Spinal cord (tissue), 10 donors: ENCODE results near the gene TICRR. TPM values are rescaled to one million over a fixed set of nuclear protein-coding genes. Genes with fewer than 3 reads are reported as not detected.

Experiments
- DNase-seq, 6 donors: peaks; one replicate each; pipeline versions ENCODE4 v3.0.0 to v3.0.0-alpha.2; 2013 to 2015; ENCODE audit warnings: low spot score in 6 of 6, low read depth in 4 of 6
- H3K27ac ChIP-seq: one replicate; pipeline ENCODE4 v1.5.1; 2013; ENCODE audit warnings: low read depth, low read length, control low read depth
- H3K27me3 ChIP-seq: one replicate; pipeline ENCODE4 v1.6.1; 2013; ENCODE audit warnings: low read length; ENCODE audit not compliant: control insufficient read depth, insufficient read depth
- H3K36me3 ChIP-seq: one replicate; pipeline ENCODE4 v1.6.1; 2013; ENCODE audit warnings: low read length; ENCODE audit not compliant: control insufficient read depth, insufficient read depth
- H3K4me1 ChIP-seq: one replicate; pipeline ENCODE4 v1.6.1; 2013; ENCODE audit warnings: low read length; ENCODE audit not compliant: control insufficient read depth, insufficient read depth
- H3K4me3 ChIP-seq: one replicate; pipeline ENCODE4 v1.5.1; 2013; ENCODE audit warnings: low read depth, low read length, control low read depth
- H3K9me3 ChIP-seq: one replicate; pipeline ENCODE4 v1.6.1; 2013; ENCODE audit warnings: low read length; ENCODE audit not compliant: control insufficient read depth, insufficient read depth
- WGBS: methylation state at CpG from one replicate; pipeline ENCODE4 v1.1.5; 2013; ENCODE audit warnings: missing lambda C conversion rate; ENCODE audit not compliant: insufficient coverage; 5-methylcytosine and 5-hydroxymethylcytosine counted together
- polyA plus RNA-seq, 2 donors: library from polyadenylated mRNA; unstranded; fragments of 120-200 nt; gene quantifications; one replicate each; pipeline ENCODE4 v1.2.1, GENCODE V29; 2013; ENCODE audit not compliant: insufficient read length in 2 of 2
- total RNA-seq, 2 donors: library from RNA; depleted of rRNA in 1 of 2; stranded (reverse); fragments of 120-200 nt in 1 of 2; fragments of >200 nt in 1 of 2; gene quantifications; one replicate each; pipeline versions ENCODE4 v1.2.3 to v1.2.4, GENCODE V29; 2013 to 2014
- donor health status: healthy.

TICRR gene
- total and polyA plus RNA-seq, 4 donors = 2.0 to 6.8 (median 4.9) TPM

DNA sequence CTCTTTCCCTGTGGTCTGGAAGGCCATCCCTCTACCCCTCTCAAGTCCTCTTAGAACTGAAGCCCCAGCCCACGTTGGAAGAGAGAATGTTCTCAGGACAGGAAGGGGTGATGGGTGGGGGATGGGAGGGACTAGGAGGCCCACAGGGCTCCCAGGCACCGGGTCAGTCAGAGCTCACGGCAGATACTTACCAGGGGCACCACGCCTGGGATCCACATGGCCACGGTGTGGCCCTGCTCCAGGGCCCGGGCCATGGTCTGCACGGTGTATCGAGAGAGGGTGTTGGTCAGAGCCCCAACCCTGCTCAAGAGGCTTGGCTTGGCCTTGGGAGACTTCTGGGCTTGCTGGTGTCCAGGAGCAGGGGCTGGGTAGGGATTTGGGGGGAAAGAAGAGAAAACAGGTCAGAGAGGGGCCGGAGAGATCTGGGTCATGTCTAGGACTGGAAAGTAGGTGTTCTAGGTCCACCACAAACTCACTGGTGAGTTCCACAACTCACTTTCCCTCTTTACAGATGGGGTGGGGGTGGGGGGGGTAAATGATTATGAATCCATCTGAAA lies 94.1 kb downstream of the TICRR start:
- Histone ChIP-seq H3K27ac (no peak overlapping the region), H3K9me3 (no peaks in the 10 kb centered on the region), H3K27me3 (no peaks in the 10 kb centered on the region), H3K4me3 (no peak overlapping the region), H3K4me1 (peaks cover 26% of the 10 kb centered on the region), H3K36me3 (no peaks in the 10 kb centered on the region)
- DNase-seq = no peak
- WGBS = 89% methylated on average over 7 of the region's 9 CpGs

DNA sequence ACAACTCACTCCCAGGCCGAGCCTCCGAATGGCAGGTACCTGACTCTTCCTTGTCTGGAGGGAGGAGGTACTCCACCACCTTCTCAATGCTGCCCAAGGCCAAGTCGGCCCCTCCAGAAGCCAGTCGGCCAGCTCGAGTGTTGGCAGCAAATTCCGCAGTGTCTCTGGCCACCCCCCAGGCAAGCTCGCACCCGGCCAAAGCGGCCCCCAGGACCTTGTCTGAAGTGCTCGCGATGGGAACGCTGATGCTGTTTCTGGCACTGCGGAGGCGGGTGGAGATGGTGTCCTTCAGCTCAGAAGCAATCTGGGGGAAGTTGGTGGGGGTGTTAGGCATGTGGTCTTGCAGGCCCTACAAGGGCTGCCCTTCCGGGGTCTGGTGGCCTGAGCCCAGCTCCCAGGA lies 94.7 kb downstream of the TICRR start:
- Histone ChIP-seq H3K27ac (no peak overlapping the region), H3K4me3 (no peak overlapping the region), H3K27me3 (no peaks in the 10 kb centered on the region), H3K4me1 (peaks cover 23% of the 10 kb centered on the region), H3K36me3 (no peaks in the 10 kb centered on the region), H3K9me3 (no peaks in the 10 kb centered on the region)
- 92% methylated on average over 13 of the region's 15 CpGs for WGBS
- no peak for DNase-seq

GRCh38 chr15:89670971-89671560 lies 95.8 kb downstream of the TICRR start:
- Histone ChIP-seq H3K4me3 (no peak overlapping the region), H3K27ac (no peak overlapping the region), H3K9me3 (no peaks in the 10 kb centered on the region), H3K36me3 (no peaks in the 10 kb centered on the region), H3K27me3 (no peaks in the 10 kb centered on the region), H3K4me1 (peaks cover 14% of the 10 kb centered on the region)
- 85% methylated on average over 9 of the region's 12 CpGs for WGBS
- no peak for DNase-seq

GRCh38 chr15:89671687-89672086 lies 96.4 kb downstream of the TICRR start:
- Histone ChIP-seq H3K36me3 (no peaks in the 10 kb centered on the region), H3K4me1 (peaks cover 10% of the 10 kb centered on the region), H3K27me3 (no peaks in the 10 kb centered on the region), H3K9me3 (no peaks in the 10 kb centered on the region), H3K27ac (no peak overlapping the region), H3K4me3 (no peak overlapping the region)
- DNase-seq = no peak
- 84% methylated on average over 3 of the region's 4 CpGs for WGBS

DNA sequence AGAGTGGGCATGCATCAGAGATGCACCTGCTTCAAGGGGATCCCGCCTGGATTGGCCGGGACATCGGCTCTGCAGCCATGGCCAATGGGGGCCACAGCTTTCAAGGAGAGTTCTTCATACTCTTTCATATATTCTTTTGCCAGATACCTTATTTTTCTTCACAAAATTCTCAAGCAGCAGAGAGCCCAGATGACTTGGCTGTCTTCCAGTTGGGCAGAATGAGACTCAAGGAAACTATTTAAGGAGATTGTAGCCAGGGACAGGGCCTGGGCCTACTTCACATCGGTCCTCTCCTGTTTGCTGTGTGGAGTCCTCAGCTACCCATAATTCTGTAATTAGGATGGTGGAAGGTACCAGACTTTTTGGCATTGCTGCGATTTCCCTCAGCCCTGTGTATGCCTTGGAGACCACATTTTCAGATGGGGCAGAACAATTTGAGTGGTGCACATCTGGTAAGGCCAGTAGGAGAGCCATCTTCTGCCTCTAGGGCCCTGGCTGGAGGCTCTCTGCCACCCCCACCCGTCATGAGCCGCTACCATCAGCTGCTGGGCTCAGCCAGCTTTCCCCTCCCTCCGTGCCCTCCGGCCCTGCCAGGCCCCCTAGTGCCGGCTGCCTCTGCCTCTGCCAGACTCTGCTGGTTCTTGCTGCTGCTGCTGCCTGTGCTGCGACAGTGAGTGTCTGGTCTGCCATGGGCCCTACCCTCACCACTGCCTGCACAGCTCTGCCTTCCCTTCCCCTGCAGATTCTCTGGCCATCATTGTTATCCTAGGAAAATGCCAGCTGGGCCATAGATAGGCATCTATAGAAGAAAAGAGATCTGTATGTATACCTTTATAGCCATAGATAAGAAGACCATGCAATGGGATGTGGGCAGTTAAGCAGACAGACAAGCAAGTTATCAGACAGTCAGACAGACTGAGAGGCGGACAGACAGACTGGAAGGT lies 97.2 kb downstream of the TICRR start:
- Histone ChIP-seq H3K9me3 (no peaks in the 10 kb centered on the region), H3K4me1 (peaks cover 10% of the 10 kb centered on the region), H3K27ac (no peak overlapping the region), H3K4me3 (no peak overlapping the region), H3K36me3 (no peaks in the 10 kb centered on the region), H3K27me3 (no peaks in the 10 kb centered on the region)
- 61% methylated on average over 10 of the region's 12 CpGs for WGBS
- DNase-seq = peak in 2 of 6 donors; percentile 44 to 49

- DNase-seq = peak in 1 of 6 donors; percentile 32
- Histone ChIP-seq H3K4me1 (peaks cover 10% of the 10 kb centered on the region), H3K9me3 (no peaks in the 10 kb centered on the region), H3K27ac (no peak overlapping the region), H3K36me3 (no peaks in the 10 kb centered on the region), H3K4me3 (no peak overlapping the region), H3K27me3 (no peaks in the 10 kb centered on the region)
- WGBS = 58% methylated on average over 10 of the region's 12 CpGs
Observed at GRCh38 chr15:89673165-89673512, 97.9 kb downstream of the TICRR start.

GRCh38 chr15:89674526-89674925 lies 99.3 kb downstream of the TICRR start:
- WGBS = 76% methylated on average over 3 of the region's 4 CpGs

DNA sequence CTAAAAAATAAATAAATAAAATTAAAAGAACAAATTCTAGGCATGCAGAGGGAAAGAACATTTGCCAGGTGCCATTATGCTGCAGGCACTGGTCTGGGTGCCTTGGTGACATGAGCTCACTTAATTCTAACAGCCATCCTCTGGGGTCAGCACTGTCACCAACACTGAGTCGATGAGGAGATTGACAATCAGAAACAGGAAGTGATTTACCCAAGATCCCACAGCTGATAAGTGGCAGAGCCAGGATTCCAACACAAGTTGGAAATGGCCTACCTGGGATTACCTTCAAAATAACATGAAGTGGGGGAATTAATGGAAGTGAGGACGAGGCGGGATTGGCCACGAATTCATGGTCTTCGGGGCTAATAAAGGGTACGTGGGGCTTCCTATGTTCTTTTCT lies 100.3 kb downstream of the TICRR start:
- 88% methylated on average over 1 of the region's 6 CpGs for WGBS
- no peak overlapping the region for H3K27ac ChIP-seq
- no peak overlapping the region for H3K4me3 ChIP-seq
- H3K4me1 ChIP-seq = peaks cover 13% of the 10 kb centered on the region
- no peak for DNase-seq
- H3K9me3 ChIP-seq = no peaks in the 10 kb centered on the region
- no peaks in the 10 kb centered on the region for H3K36me3 ChIP-seq
- H3K27me3 ChIP-seq = no peaks in the 10 kb centered on the region

More at GRCh38 chr15:89674526-89674925, 99.3 kb downstream of the TICRR start:
- Histone ChIP-seq H3K4me3 (no peak overlapping the region), H3K36me3 (no peaks in the 10 kb centered on the region), H3K9me3 (no peaks in the 10 kb centered on the region), H3K4me1 (peaks cover 10% of the 10 kb centered on the region), H3K27me3 (no peaks in the 10 kb centered on the region), H3K27ac (no peak overlapping the region)
- no peak for DNase-seq

- Histone ChIP-seq H3K9me3 (no peaks in the 10 kb centered on the region), H3K27ac (no peak overlapping the region), H3K4me3 (no peak overlapping the region), H3K27me3 (no peaks in the 10 kb centered on the region), H3K36me3 (no peaks in the 10 kb centered on the region), H3K4me1 (peaks cover 8% of the 10 kb centered on the region)
- 100% methylated on average over 1 of the region's 1 CpG for WGBS
- DNase-seq = no peak
Observed at GRCh38 chr15:89677381-89677780, 102.1 kb downstream of the TICRR start.
